ENCODE measurements around the gene SOAT1. TPM values are rescaled to one million over a fixed set of nuclear protein-coding genes. Genes with fewer than 3 reads are reported as not detected.

SOAT1 gene
- total RNA-seq, 1 donor from 2014 or later = 28.8 TPM

DNA sequence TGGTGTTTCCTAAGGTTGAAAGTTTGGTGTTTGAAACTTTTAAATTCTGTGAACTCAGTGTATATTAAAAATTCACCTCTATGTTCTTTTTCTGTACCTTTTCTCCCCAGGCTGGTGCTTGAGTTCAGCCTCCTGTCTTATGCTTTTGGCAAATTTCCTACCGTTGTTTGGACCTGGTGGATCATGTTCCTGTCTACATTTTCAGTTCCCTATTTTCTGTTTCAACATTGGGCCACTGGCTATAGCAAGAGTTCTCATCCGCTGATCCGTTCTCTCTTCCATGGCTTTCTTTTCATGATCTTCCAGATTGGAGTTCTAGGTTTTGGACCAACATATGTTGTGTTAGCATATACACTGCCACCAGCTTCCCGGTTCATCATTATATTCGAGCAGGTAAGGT, 47.3 kb downstream of the SOAT1 start:
- Mint-ChIP-seq H3K9me3 (no peaks in the 10 kb centered on the region), H3K4me3 (no peak overlapping the region), H3K27ac (no peak overlapping the region), H3K36me3 (peaks cover 36% of the 10 kb centered on the region), H3K4me1 (no peaks in the 10 kb centered on the region), H3K27me3 (ENCODE audit: low read depth) (no peaks in the 10 kb centered on the region)
- DNase-seq (ENCODE audit: low spot score in 2 of 2, unreplicated experiment in 2 of 2) = no peak
- TF ChIP-seq, protein P1, sequence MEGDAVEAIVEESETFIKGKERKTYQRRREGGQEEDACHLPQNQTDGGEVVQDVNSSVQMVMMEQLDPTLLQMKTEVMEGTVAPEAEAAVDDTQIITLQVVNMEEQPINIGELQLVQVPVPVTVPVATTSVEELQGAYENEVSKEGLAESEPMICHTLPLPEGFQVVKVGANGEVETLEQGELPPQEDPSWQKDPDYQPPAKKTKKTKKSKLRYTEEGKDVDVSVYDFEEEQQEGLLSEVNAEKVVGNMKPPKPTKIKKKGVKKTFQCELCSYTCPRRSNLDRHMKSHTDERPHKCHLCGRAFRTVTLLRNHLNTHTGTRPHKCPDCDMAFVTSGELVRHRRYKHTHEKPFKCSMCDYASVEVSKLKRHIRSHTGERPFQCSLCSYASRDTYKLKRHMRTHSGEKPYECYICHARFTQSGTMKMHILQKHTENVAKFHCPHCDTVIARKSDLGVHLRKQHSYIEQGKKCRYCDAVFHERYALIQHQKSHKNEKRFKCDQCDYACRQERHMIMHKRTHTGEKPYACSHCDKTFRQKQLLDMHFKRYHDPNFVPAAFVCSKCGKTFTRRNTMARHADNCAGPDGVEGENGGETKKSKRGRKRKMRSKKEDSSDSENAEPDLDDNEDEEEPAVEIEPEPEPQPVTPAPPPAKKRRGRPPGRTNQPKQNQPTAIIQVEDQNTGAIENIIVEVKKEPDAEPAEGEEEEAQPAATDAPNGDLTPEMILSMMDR (IDR thresholded peaks at IDR 0.05; ENCODE audit: unreplicated experiment) = no peak

DNA sequence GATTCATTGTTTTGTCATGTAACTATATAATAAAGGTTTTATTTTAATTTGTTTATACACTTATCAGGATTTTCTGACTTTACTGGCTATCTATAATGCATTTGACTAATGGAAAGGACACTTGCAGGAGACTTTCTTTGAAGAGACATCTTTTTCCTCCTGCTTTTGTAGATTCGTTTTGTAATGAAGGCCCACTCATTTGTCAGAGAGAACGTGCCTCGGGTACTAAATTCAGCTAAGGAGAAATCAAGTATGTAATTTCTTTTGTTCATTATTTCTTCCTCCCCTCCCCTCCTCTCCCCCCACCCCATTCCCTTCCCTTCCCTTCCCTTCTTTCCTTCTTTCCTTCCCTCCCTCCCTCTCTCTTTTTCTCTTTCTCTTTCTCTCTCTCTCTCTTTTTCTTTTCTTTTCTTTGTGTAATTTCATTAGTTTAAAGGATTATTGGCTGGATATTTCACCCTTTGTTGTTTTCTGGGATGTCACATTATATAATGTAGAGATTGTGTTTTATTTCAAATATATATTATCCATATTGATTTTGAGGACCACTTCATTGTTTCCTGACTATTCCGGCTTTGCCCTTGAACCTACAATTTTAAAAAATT, 48.4 kb downstream of the SOAT1 start:
- DNase-seq (ENCODE audit: low spot score in 2 of 2, unreplicated experiment in 2 of 2) = no peak
- Mint-ChIP-seq H3K9me3 (no peaks in the 10 kb centered on the region), H3K27ac (no peak overlapping the region), H3K4me1 (no peaks in the 10 kb centered on the region), H3K4me3 (no peak overlapping the region), H3K36me3 (peaks cover 40% of the 10 kb centered on the region), H3K27me3 (ENCODE audit: low read depth) (no peaks in the 10 kb centered on the region)
- TF ChIP-seq, protein P1 (IDR thresholded peaks at IDR 0.05; ENCODE audit: unreplicated experiment) = no peak

DNA sequence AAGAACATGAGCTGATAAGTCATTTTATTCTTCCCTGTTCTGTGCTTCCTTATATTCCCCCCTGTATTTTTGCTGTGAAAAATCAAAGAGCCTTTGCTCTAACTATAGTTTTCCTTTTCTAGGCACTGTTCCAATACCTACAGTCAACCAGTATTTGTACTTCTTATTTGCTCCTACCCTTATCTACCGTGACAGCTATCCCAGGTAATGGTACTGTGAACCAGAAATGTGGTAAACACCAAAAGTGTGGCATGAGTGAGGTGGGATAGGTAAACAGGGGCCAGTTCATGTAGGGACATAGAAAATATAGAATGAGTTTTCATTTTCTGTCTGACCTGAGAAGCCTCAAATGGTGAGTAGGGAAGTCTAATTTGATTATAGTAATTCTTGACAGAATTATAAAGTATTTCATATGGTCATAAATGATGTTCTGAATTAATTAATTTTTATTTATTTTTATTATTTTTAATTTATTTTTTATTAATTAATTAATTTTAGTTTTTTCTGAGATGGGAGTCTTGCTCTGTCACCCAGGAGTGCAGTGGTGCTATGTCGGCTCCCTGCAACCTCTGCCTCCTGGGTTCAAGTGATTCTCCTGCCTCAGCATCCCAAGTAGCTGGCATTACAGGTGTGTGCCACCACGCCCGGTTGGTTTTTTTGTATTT, 49.3 kb downstream of the SOAT1 start:
- H3K4me1 Mint-ChIP-seq = peaks cover 3% of the 10 kb centered on the region
- no peaks in the 10 kb centered on the region for H3K9me3 Mint-ChIP-seq
- peaks cover 43% of the 10 kb centered on the region for H3K36me3 Mint-ChIP-seq
- TF ChIP-seq, protein P1 (IDR thresholded peaks at IDR 0.05; ENCODE audit: unreplicated experiment) = no peak
- no peaks in the 10 kb centered on the region for H3K27me3 Mint-ChIP-seq (ENCODE audit: low read depth)
- DNase-seq (ENCODE audit: low spot score in 2 of 2, unreplicated experiment in 2 of 2) = no peak
- H3K27ac Mint-ChIP-seq = no peak overlapping the region
- H3K4me3 Mint-ChIP-seq = no peak overlapping the region

DNA sequence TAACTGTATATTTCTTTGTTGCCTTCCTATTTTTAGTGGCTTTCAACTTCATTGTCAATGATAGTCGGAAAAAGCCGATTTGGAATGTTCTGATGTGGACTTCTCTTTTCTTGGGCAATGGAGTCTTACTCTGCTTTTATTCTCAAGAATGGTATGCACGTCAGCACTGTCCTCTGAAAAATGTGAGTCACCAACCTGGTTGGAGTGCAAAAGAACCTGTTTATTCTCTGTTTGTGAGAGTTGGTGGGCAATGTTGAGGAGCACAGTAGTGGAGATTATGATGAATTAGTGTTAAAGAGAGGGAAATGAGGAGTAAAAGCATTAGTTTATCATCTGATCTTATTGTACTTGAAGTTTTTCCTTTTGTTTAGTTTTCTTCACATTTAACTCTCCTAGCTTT, 57.7 kb downstream of the SOAT1 start:
- Mint-ChIP-seq H3K36me3 (peaks cover 28% of the 10 kb centered on the region), H3K9me3 (no peaks in the 10 kb centered on the region), H3K27me3 (ENCODE audit: low read depth) (no peaks in the 10 kb centered on the region), H3K27ac (no peak overlapping the region), H3K4me3 (no peak overlapping the region), H3K4me1 (peaks cover 8% of the 10 kb centered on the region)
- DNase-seq (ENCODE audit: low spot score in 2 of 2, unreplicated experiment in 2 of 2) = no peak
- TF ChIP-seq, protein P1 (IDR thresholded peaks at IDR 0.05; ENCODE audit: unreplicated experiment) = no peak

DNA sequence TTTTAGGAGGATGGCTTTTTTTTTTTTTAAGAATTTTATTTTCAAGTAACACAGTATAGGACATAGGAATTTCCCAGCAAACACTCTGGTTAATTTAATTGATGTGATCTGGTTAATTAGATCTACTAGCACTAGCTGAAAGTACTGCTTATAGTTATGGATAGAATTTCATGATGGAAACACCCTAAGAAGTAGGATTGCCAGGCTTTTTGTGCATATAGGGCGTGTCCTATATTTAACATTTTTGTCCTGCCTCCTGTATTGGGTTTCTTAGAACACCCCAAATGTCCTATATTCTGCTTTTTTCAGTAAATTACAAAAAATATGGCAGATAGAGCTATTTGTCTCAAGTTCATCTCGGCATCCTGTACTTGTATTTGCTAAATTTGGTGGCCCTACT, 58.6 kb downstream of the SOAT1 start:
- TF ChIP-seq, protein P1 (IDR thresholded peaks at IDR 0.05; ENCODE audit: unreplicated experiment) = no peak
- DNase-seq (ENCODE audit: low spot score in 2 of 2, unreplicated experiment in 2 of 2) = no peak
- Mint-ChIP-seq H3K9me3 (no peaks in the 10 kb centered on the region), H3K36me3 (peaks cover 27% of the 10 kb centered on the region), H3K27ac (no peak overlapping the region), H3K4me1 (peaks cover 8% of the 10 kb centered on the region), H3K27me3 (ENCODE audit: low read depth) (no peaks in the 10 kb centered on the region), H3K4me3 (no peak overlapping the region)
